ENCODE measurements around the gene TP53TG5.

TP53TG5 gene

DNA sequence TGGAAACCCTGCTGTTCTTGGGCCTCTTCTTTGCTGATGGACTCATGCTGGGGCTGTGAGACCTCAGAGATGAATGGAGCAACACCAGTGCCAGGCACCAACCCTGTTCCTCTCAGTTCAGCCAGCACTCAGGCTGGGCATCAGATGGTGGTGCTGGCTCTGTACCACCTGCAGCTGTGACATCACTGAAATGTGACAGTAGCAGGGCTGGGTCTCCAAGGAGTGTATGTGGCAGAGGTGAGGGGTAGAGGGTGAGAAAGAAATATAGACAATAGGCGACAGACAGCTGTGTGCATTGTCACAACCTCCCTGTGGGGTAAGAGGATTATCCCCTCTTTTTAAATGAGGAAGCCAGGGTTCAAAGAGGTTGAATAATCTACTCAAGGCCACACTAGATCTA is at the start of gene TP53TG5:
TSS of gene TP53TG5 (minus strand) at position 135 of the 400 bp plus-strand sequence. CDS start at position 46, 89 bp downstream.
- DNase-seq = no peak

DNA sequence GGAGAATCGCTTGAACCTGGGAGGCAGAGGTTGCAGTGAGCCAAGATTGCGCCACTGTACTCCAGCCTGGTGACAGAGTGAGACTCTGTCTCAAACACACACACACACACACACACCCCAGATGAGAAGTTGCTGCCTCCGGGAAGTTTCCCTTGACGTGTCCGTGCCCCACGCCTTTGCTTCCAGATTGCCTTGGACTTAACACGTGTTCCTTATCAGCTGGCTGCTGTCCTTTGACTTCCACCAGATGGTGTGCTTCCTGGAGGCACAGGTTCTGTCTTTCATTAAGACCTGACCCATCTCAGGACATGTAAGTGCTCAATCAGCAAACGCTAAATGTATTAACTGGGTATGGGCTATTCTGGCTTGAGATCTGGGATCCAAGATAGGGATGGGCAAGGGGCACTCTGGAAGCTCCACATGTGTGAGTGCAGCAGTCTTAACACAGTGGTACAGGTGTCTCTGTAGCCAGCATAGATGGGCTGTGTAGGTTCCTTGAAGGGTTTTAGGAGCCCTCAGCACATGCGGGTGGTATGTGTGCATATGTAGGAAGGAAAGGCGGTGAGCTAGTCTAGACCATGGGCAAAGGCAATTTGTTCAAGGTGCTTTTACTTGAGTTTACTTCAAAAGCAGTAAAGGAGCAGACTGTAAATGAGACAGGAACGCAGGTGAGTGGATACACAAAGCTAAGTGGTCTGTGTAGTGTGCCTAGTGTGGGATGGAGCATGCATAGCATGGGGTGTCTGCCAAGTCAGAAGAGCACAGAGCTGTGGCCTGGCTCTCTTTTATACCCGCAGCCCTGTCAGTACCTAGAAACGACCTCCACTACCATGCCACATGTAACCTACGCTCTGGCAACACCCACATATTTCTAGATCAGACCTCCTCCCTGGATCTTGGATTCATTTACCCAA is 49.4 kb upstream of the TP53TG5 start:
- DNase-seq = no peak

DNA sequence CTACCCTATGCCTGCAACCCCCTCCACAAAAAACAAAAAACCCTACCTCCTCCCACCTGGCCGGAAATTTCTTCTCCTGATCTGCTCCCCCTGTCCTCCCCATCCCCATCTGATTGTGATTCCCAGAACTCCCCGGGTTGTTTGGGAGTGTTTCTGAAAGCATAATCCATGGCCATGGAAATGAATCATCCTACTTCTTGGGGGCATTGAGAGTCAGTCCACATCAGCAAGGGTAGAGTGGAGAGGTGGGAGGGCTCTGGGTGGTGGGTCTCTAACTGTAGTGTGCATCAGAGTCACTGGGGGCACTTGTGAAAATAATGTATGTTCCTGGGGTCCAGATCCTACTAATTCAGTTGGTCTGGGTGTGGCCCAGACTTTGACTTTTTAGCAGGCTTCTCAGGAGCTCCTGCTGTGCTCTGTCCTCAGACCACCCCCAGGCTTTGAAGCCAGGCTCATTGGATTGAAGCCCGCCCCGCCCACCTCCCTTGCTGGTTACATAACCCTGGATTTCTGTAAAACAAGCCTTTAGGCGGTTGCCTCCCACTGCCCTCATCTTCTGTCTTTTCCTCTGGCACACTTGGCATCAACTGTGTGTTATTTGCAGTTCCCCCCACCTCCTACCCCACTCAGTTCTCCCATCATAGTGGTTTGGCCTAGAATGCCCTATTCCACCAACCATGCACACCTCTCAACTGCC is 48.3 kb upstream of the TP53TG5 start:
- no peak for DNase-seq

DNA sequence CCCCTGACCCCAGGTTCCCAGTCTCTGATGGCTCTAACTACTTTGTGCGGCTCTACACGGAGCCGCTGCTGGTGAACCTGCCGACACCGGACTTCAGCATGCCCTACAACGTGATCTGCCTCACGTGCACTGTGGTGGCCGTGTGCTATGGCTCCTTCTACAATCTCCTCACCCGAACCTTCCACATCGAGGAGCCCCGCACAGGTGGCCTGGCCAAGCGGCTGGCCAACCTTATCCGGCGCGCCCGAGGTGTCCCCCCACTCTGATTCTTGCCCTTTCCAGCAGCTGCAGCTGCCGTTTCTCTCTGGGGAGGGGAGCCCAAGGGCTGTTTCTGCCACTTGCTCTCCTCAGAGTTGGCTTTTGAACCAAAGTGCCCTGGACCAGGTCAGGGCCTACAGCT is 47.4 kb upstream of the TP53TG5 start:
- no peak for DNase-seq

DNA sequence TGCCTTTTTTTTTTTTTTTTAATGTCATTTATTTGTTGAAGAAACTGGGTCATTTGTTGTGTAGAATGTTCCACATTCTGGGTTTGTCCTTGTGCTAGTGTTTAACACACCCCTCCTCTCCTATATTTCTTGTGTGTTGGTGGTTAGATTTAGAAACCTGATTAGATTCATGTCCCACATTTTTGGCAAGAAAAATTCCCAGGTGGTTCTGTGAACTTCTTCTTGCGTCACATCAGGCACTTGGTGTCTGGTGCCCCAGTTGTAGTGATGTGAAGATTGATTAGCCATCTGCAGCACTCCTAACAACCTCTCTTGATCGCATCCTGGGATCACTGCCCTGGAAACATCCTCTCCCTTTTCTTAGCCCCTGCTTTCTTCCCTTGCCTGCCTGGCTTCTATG is 45.6 kb upstream of the TP53TG5 start:
- no peak for DNase-seq

DNA sequence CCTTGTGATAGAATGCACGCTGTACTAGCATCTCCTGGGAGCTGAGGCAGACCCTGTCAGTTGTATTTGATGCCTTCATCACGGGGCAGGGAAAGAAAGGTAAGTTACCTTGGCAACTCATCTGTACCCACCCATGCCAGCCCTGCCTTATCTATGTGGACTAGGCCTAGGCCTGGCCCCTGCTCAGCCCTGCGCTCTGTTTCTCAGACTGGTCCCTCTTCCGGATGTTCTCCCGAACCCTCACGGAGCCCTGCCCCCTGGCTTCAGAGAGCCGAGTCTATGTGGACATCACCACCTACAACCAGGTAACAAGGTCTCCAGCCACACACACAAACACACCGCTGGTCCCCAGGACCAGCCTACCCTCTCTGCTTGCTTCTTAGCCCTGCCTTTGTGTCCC is 42.0 kb upstream of the TP53TG5 start:
- DNase-seq = no peak

DNA sequence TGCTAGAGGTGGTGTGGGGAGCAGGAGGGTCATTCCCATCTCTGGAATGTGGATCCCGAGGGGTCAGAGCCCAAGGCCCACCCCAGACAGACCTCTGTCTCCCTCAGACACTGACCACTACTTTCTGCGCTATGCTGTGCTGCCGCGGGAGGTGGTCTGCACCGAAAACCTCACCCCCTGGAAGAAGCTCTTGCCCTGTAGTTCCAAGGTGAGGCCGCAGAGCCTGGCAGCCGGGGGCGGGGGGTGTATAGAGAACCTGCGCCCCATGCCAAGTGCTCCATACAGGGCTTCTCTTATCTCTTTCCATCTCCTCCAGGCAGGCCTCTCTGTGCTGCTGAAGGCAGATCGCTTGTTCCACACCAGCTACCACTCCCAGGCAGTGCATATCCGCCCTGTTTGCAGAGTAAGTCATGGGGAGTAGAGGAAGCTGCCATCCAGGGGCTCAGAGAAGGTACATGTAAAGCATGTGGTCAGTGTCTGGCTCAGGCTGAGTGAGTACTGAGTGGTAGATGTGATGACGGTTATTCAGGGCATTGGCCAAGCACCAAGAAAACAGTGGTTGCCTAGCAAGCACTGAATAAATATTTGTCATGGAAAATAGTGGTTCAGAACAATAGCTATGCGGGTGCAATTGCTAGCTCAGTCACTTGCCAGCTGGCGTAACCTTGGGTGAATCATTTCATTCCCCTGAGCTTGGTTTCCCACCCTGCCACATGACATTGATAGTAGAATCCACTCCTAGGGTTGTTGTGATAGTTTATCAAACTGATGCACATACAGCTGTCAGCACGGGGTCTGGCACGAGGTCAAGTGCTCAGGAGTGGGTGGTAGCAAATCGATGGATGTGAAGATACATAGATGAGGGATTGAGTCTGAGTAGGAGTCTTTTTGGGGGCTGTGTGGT is 41.3 kb upstream of the TP53TG5 start:
- peak; percentile 98 for DNase-seq

DNA sequence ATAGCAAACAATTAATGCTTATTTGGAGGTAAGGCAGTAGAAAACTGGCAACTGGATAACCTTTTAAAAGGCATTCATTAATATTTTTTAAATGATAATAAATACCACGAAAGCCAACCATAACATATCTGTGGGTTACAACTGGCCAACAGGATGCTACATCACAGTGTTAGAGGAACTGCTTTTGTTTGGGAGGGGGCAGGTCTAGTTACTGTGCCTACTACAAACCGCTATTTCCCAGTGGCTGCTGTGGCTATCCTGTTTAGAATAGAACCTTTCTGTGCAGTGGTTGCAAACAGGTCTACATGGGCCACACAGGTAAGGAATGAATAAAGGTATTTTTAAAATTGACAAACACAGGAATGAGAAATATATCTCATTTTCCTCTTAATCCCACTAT is 38.8 kb upstream of the TP53TG5 start:
- DNase-seq = no peak

DNA sequence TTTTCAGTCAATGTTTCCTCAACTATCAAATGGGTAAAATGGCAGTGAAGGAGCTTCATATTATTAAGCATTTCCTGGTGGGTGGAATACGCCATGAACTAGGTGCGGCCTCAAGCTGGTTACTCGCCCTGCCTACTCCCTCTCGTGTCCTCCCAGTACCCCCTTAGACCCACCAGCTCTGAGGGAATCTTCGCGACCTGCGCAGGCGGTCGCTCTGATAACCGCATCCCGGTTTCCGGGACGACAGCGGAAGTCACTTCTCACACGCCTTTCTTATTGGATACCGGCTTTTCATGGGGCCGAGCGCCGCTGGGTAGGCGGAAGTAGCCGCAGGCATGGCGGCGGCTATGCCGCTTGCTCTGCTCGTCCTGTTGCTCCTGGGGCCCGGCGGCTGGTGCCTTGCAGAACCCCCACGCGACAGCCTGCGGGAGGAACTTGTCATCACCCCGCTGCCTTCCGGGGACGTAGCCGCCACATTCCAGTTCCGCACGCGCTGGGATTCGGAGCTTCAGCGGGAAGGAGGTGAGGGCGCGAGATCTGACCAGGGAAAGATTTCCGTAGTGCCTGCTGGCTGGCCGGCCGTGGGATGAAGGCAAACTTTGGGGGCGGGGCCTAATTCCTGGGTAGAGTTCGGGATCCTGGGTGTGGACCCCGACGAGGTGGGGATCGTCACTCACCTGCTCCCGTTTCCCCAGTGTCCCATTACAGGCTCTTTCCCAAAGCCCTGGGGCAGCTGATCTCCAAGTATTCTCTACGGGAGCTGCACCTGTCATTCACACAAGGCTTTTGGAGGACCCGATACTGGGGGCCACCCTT is 37.9 kb upstream of the TP53TG5 start, which contains the start of gene PIGT:
TSS of gene PIGT (plus strand) at position 320 of the 816 bp plus-strand sequence. CDS start at position 336, 16 bp downstream.
- DNase-seq = peak; percentile 83

DNA sequence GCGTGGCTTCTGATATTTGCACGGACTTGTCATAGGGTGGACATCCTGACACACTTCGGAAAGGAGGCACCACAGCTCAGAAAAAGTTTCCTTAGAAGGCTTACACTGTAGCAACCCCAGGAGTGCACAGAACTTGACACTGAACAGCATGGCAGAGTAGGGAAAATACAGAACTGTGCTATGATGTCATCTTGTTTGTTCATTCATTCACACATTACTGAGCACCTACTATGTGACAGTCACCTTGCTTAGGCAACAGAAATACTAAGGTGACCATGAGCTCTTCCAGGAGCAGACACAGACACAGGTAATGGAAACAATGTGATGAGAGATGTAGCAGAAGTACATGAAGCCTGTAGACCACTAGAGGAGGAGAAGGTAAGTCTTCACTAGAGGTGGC is 35.4 kb upstream of the TP53TG5 start:
- DNase-seq = no peak

DNA sequence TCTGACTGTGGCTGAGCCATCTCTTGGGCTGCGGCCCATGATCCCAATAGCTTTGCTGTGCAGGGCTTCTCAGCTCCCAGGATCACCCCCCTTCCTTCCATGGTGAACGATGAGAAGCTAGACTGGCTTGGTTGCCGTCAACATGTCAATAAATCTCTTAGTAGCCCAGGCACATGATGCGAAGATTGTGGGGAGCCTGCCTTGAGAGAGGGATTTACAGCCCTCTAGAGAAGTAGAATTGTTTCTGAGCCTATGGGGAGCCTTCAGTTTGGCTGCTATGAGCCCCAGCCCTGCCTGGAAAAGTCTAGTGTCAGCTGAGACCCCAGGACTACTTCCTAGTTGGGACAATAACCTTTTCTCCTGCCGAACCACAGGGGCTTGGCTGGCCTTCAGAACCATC is 34.5 kb upstream of the TP53TG5 start:
- DNase-seq = no peak

DNA sequence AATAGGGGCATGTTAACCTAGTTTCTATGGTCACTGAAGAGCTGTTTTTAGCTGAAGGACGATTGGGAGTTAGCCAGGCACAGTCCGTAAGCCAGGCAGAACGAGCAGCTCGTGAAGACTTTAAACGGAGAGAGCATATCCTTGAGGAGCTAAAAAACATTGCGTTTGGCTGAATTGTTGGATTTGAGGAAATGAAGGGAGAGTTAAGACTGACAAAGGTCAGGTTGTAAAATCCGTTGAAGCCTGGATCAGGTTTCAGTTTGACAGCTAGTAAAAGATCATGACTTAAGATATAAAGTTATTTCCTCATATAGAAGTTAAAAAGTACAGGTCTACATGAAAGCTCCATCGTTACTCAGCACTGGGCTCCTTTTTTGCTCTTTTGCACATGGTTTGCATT is 32.8 kb upstream of the TP53TG5 start:
- DNase-seq = no peak

DNA sequence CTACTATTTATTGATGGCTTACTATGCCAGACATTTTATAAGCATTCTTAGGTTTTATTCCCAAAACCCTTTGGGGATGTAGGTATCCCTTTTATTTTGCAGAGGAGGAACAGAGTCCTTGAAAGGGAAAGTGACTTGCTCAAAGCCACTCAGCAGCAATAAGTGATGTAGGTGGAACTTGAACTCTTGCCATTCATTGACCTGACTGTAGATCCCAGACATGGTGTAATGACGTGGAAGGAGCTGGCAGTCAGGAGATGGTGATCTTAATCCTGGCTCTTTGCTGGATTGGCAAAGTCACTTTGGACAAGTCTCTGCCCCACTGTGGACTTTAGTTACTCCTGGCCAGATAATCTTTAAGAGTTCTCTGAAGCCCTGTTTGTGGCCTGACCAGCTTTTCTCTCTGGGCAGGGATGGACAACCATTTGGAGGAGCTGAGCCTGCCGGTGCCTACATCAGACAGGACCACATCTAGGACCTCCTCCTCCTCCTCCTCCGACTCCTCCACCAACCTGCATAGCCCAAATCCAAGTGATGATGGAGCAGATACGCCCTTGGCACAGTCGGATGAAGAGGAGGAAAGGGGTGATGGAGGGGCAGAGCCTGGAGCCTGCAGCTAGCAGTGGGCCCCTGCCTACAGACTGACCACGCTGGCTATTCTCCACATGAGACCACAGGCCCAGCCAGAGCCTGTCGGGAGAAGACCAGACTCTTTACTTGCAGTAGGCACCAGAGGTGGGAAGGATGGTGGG is 31.6 kb upstream of the TP53TG5 start:
- DNase-seq = no peak

DNA sequence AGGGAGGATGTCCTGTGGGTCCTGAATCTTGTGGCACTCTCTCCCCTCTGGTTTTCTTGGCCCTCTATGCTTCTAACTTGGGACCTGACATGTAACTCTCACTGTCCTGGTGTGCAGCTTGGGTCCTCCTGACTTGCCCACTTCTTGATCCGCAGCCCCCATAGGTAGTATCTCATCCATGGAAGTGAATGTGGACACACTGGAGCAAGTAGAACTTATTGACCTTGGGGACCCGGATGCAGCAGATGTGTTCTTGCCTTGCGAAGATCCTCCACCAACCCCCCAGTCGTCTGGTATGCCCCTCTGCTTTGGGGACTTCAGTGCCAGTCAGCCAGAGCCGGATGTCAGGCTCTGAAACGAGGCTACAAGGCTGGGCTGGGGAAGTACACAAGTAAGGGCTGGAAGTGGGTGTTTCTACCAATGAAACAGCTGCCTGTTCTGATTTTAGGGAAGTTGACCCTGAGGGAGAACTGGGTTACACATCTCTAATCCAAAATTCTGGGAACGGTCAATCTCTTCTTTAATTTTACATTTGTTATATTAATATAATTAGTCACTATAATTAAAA is 30.6 kb upstream of the TP53TG5 start:
- DNase-seq = no peak

DNA sequence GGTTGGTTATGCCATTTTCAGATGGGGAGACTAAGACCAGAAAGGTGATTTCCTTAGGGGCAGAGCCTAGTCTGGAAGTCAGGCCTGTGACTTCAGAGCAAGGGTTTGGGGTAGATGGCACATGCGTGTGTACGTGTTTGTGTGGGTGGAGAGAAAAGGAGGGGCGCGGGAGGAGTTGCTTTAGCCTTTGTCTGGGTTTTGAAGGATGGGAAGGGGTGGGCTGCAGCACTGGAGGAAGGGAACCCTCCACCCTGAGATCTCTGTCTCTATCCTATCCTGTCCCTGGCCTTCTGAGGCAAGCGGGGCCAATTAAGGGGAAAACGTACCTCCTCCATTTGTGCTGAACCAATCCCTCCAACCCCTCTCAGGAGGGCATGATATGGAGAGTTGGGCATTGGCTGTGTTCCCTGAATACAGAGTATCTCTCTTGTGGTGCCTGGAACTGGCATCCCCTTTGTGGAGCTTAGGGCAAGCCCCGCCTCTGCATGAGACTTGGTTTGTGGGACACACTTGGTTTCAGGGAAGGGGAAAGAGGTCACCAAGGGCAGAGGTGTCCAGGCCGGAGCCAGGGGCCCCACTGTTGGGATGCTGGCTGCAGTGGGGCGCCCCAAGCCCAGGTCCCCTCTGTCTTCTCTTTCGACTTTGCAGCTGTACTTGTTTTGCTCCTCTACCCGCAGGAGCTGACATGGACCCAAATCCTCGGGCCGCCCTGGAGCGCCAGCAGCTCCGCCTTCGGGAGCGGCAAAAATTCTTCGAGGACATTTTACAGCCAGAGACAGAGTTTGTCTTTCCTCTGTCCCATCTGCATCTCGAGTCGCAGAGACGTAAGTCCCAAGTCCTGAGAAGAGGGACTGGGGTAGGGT is 29.9 kb upstream of the TP53TG5 start, which contains the start of gene DBNDD2:
TSS of gene DBNDD2 (plus strand) at position 507 of the 863 bp plus-strand sequence. CDS start at position 686, 179 bp downstream.
- DNase-seq = no peak

DNA sequence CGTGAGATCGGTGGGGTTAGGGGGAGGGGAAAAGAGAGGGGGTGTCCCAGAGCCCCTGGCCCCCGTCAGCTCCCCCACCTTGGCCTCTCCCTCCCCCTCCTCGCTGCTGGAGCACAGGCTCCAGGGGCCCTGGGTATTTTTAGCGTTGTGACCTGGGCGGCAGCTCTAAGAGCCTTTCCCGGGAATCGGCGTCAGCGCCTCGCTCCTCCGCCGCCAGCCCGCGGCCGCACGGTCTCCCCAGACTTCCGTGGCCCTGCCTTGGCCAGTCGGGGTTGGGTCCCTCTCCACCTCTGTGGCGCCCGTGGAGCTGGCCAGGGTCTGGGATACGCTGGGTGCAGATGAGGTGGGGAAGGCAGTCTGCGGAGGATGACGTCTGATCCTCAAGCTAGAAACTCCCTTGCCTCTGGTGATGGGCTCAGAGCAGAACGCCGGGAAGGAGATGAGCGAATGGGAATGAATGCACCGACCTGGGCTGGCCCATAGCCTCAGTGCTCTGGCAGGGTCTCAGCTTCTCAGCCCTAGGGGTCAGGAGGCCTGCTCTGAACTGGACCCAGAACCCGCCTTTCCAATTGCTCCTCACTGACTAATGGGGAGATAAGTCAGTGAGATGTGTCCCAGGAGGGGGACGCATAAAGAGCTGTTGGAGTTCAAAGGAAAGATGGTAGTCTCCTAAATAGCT is 29.1 kb upstream of the TP53TG5 start:
- DNase-seq = peak; percentile 1

DNA sequence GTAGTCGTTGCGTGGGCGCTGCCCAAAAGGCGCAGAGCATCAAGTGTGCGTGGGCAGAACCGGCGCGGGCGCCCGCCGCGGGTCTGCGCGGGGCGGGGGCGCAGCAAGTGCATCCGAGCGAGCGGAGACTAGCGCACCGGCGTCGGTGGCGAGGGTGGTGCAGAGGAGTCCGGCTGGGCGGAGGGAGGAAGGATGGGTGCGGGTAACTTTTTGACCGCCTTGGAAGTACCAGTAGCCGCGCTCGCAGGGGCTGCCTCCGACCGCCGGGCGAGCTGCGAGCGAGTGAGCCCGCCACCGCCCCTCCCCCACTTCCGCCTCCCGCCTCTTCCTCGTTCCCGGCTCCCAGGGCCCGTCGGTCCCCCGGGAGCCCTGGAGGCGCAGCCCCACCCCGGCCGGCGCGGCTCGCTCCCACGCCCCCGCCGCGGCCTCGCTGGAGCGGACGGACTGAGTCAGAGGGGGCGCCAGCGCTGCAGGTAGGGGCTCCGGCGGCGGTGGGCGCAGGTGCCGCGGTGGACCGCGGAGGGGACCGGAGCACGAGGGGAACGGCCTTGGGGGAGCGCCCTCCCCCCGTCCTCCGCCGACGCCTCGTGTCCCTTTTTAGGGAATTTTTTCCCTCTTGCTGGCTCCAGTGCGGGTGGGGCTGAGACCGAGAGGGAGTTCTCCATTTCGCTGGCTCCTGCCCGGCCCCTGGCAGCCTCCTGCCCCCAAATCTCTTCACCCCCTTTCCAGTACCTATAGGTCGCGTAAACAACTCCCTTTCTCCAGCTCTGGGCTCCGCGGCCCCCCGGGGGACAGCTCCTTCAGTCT is 28.3 kb upstream of the TP53TG5 start:
- peak; percentile 27 for DNase-seq

DNA sequence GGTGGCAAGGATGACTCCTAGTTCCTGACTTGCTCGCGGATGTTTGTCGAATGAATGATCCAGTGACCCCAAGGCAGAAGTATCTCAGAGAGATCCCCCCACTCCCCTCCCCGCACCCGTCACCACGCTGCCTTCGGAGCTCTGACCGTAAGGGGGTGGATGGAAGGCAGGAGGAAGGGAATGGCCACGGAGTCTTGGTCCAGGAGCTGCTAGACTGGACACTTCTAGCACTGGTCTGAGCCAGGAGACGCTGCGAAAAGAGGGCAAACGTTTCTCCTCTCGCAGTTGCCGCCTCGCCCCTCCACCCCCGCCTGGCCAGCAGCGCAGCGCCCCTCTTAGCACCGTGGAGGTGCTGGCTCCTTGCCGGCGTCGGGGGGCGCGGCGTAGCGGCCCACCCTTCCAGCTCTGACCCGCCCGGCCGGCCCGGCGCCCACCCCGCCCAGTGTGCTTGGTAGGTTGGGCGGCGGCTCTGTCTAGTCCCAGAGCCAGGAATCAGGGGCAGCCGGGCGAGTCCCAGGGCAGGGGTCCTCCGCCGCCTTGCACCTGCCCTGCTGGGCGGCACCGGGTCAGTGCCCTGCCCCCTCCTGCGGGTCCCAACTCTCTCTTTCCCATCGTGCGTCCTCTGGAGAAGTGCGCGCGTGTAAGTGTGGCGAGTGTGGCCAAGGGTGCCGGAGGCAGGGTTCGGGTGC is 27.6 kb upstream of the TP53TG5 start:
- DNase-seq = no peak

All from SHP77 treated with DMSO at 0.1 percent for 48 hours (cell line).